Measurements from ENCODE around the gene CHPF. TPM values are rescaled to one million over a fixed set of nuclear protein-coding genes. Genes with fewer than 3 reads are reported as not detected.
A peak's percentile ranks its signal among the peaks of the same experiment; 100 is the strongest.

The CHPF gene
- total RNA-seq, 1 donor from 2014 or later: 285 TPM

DNA sequence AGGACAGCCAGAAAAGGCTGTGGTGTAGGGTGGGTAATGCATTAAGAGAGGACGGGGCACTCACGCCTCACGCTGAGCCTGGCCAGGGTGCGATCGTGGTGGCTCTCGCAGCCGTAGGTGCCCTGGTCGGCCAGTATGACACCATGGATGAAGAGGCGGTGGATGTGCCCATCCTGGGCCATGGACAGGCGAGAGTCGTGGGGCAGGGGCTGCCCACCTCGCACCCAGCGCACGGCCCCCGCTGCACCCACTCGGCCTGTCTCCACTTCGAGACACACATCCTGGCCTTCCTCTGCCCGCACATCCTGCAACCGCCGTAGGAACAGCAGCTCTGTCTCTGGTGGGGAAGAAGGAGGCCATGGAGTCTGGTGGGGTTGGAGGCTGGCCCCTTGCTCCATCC lies 12.3 kb upstream of the CHPF start:
- DNase-seq (ENCODE audit: low read depth): no peak
- peaks cover 14% of the 10 kb centered on the region for H3K27me3 ChIP-seq (ENCODE audit: control insufficient read depth, insufficient read depth, low read length)
- H3K4me3 ChIP-seq (ENCODE audit: low read depth, low read length): no peak overlapping the region
- no peaks in the 10 kb centered on the region for H3K36me3 ChIP-seq (ENCODE audit: control insufficient read depth, insufficient read depth, low read length)
- TF ChIP-seq CTCF (IDR thresholded peaks at IDR 0.05; ENCODE audit: insufficient read depth, low read length, poor library complexity, severe bottlenecking): no peak

- TF ChIP-seq CTCF (IDR thresholded peaks at IDR 0.05; ENCODE audit: insufficient read depth, low read length, poor library complexity, severe bottlenecking): no peak
- DNase-seq (ENCODE audit: low read depth): no peak
- peaks cover 14% of the 10 kb centered on the region for H3K27me3 ChIP-seq (ENCODE audit: control insufficient read depth, insufficient read depth, low read length)
Observed at GRCh38 chr2:219554350-219554749, 10.7 kb upstream of the CHPF start.

GRCh38 chr2:219553463-219553963 lies 9.9 kb upstream of the CHPF start:
- no peak for DNase-seq (ENCODE audit: low read depth)
- Histone ChIP-seq H3K27me3 (ENCODE audit: control insufficient read depth, insufficient read depth, low read length) (peaks cover 14% of the 10 kb centered on the region), H3K36me3 (ENCODE audit: control insufficient read depth, insufficient read depth, low read length) (no peaks in the 10 kb centered on the region), H3K4me3 (ENCODE audit: low read depth, low read length) (no peak overlapping the region)
- no peak for TF ChIP-seq CTCF (IDR thresholded peaks at IDR 0.05; ENCODE audit: insufficient read depth, low read length, poor library complexity, severe bottlenecking)

More at GRCh38 chr2:219554350-219554749, 10.7 kb upstream of the CHPF start:
- no peak overlapping the region for H3K4me3 ChIP-seq (ENCODE audit: low read depth, low read length)
- H3K36me3 ChIP-seq (ENCODE audit: control insufficient read depth, insufficient read depth, low read length): no peaks in the 10 kb centered on the region

- H3K27me3 ChIP-seq (ENCODE audit: control insufficient read depth, insufficient read depth, low read length): peaks cover 14% of the 10 kb centered on the region
- TF ChIP-seq CTCF (IDR thresholded peaks at IDR 0.05; ENCODE audit: insufficient read depth, low read length, poor library complexity, severe bottlenecking): no peak
- peak overlapping the region; percentile 70 for H3K4me3 ChIP-seq (ENCODE audit: low read depth, low read length)
- H3K36me3 ChIP-seq (ENCODE audit: control insufficient read depth, insufficient read depth, low read length): no peaks in the 10 kb centered on the region
- no peak for DNase-seq (ENCODE audit: low read depth)
Observed at GRCh38 chr2:219553168-219553417, 9.5 kb upstream of the CHPF start.

GRCh38 chr2:219552382-219553167 lies 9.0 kb upstream of the CHPF start:
- TF ChIP-seq CTCF (IDR thresholded peaks at IDR 0.05; ENCODE audit: insufficient read depth, low read length, poor library complexity, severe bottlenecking): no peak
- H3K36me3 ChIP-seq (ENCODE audit: control insufficient read depth, insufficient read depth, low read length): no peaks in the 10 kb centered on the region
- DNase-seq (ENCODE audit: low read depth): no peak
- peak overlapping the region; percentile 70 for H3K4me3 ChIP-seq (ENCODE audit: low read depth, low read length)
- H3K27me3 ChIP-seq (ENCODE audit: control insufficient read depth, insufficient read depth, low read length): peaks cover 14% of the 10 kb centered on the region
